Naive thymus-derived CD4-positive, alpha-beta T cell (primary cell): ENCODE data around the gene SMYD4. TPM values are rescaled to one million over a fixed set of nuclear protein-coding genes. Genes with fewer than 3 reads are reported as not detected.
"Not testable (repeated sequence)": the region's sequence is repeated elsewhere in the genome, so short reads cannot be mapped to it uniquely, and the experiment has no call there.

Experiments
- ATAC-seq: fragments of 150-1000 bp; cut with Tn5 transposase; 2 replicates; pipeline ENCODE4 v1.10.0; 2021; ENCODE audit warnings: mild to moderate bottlenecking, moderate library complexity
- CTCF ChIA-PET: fragments of 350-600 bp; sonication (Branson Sonifier 250); formaldehyde crosslinking; loops from one replicate; lab custom pipeline; 2021; ENCODE audit warnings: antibody characterized with exemption; lab: Charles Lee
- POLR2A ChIA-PET: fragments of 350-600 bp; sonication (Branson Sonifier 250); formaldehyde crosslinking; loops from one replicate; lab custom pipeline; 2021; ENCODE audit warnings: antibody characterized with exemption, inconsistent platforms; lab: Charles Lee
- DNase-seq, 9 donors: peaks; one replicate each; pipeline versions ENCODE4 v3.0.0 to v3.0.0-alpha.2; 2020 to 2022; ENCODE audit warnings: mixed read lengths in 1 of 9
- H3K27ac ChIP-seq: one replicate; pipeline ENCODE4 v1.7.0; 2013; ENCODE audit warnings: mild to moderate bottlenecking, low read depth, low read length, moderate library complexity
- H3K27me3 ChIP-seq, 2 donors: one replicate each; pipeline ENCODE4 v1.7.0; 2013; ENCODE audit warnings: low read length in 2 of 2, mild to moderate bottlenecking in 2 of 2, moderate library complexity in 2 of 2; ENCODE audit not compliant: control insufficient read depth in 2 of 2, insufficient read depth in 2 of 2
- H3K36me3 ChIP-seq, 3 experiments: 1 replicate in 2 of 3; 2 replicates in 1 of 3; pipeline ENCODE4 v1.7.0; 2013; ENCODE audit warnings: low read length in 3 of 3, mild to moderate bottlenecking in 3 of 3, moderate library complexity in 1 of 3; ENCODE audit not compliant: insufficient read depth in 3 of 3, control insufficient read depth in 2 of 3
- H3K4me1 ChIP-seq, 2 donors: one replicate each; pipeline ENCODE4 v1.7.0; 2013; ENCODE audit warnings: low read length in 2 of 2, mild to moderate bottlenecking in 2 of 2, moderate library complexity in 1 of 2; ENCODE audit not compliant: control insufficient read depth in 2 of 2, insufficient read depth in 2 of 2
- H3K4me3 ChIP-seq: 2 replicates; pipeline ENCODE4 v1.7.0; 2013; ENCODE audit warnings: mild to moderate bottlenecking, low read length
- H3K9me3 ChIP-seq, 3 experiments: 1 replicate in 2 of 3; 2 replicates in 1 of 3; pipeline ENCODE4 v1.7.0; 2013; ENCODE audit warnings: low read length in 3 of 3; ENCODE audit not compliant: control insufficient read depth in 2 of 3
- H3K27ac Mint-ChIP-seq, 9 donors: one replicate each; pipeline ENCODE4 v1.8.0; 2020 to 2022; ENCODE audit warnings: mixed read lengths in 9 of 9, mild to moderate bottlenecking in 8 of 9, moderate library complexity in 5 of 9, inconsistent platforms in 2 of 9
- H3K27me3 Mint-ChIP-seq, 5 donors: one replicate each; pipeline ENCODE4 v1.8.0; 2021 to 2022; ENCODE audit warnings: mixed read lengths in 5 of 5, mild to moderate bottlenecking in 1 of 5
- H3K36me3 Mint-ChIP-seq, 5 donors: one replicate each; pipeline ENCODE4 v1.8.0; 2020 to 2022; ENCODE audit warnings: mixed read lengths in 5 of 5, mild to moderate bottlenecking in 3 of 5, inconsistent platforms in 1 of 5
- H3K4me1 Mint-ChIP-seq, 7 donors: one replicate each; pipeline ENCODE4 v1.8.0; 2020 to 2022; ENCODE audit warnings: mixed read lengths in 7 of 7, mild to moderate bottlenecking in 3 of 7, inconsistent platforms in 1 of 7
- H3K4me3 Mint-ChIP-seq, 10 donors: one replicate each; pipeline ENCODE4 v1.8.0; 2020 to 2022; ENCODE audit warnings: mild to moderate bottlenecking in 10 of 10, mixed read lengths in 10 of 10, moderate library complexity in 6 of 10, inconsistent platforms in 2 of 10
- H3K9me3 Mint-ChIP-seq, 11 donors: one replicate each; pipeline ENCODE4 v1.8.0; 2020 to 2022; ENCODE audit warnings: mixed read lengths in 11 of 11, mild to moderate bottlenecking in 4 of 11, inconsistent platforms in 1 of 11, moderate library complexity in 1 of 11
- intact Hi-C, 2 donors: fragments of 100-400 bp; cut with micrococcal nuclease; formaldehyde crosslinking; loops; one replicate each; pipeline ENCODE4 v1.15.1; 2023
- polyA plus RNA-seq, 2 donors: library from polyadenylated mRNA; unstranded; fragments of 300-500 nt; fragmentation: Illumina TruSeq; gene quantifications; one replicate each; pipeline ENCODE4 v1.2.3, GENCODE V29; 2021
- total RNA-seq, 6 experiments: library from RNA in 5 of 6; stranded (reverse) in 5 of 6; gene quantifications; 1 replicate in 5 of 6; 2 replicates in 1 of 6; pipeline ENCODE4 v1.2.3 and lab custom pipeline; 2021 to 2026

Gene SMYD4
- total and polyA plus RNA-seq, 7 experiments from 2014 or later, result 9.7 to 38.4 (median 23.3) TPM

GRCh38 chr17:1743088-1743439, 86.6 kb downstream of the SMYD4 start:
- Histone ChIP-seq H3K27ac (no peak overlapping the region), H3K4me3 (no peak overlapping the region), H3K9me3 (no peaks in the 10 kb centered on the region), H3K4me1 (no peaks in the 10 kb centered on the region), H3K36me3 (peaks cover 0 to under 1% (median 0%) of the 10 kb centered on the region in 3 experiments), H3K27me3 (no peaks in the 10 kb centered on the region)
- Mint-ChIP-seq H3K36me3 (peaks cover 0 to 4% (median 0%) of the 10 kb centered on the region in 5 donors), H3K27ac (no peak overlapping the region), H3K4me1 (no peaks in the 10 kb centered on the region), H3K27me3 (no peaks in the 10 kb centered on the region), H3K4me3 (no peak overlapping the region), H3K9me3 (no peaks in the 10 kb centered on the region)
- ChIA-PET CTCF (no interaction called here), POLR2A (no interaction called here)
- intact Hi-C loops, result no loop called here
- no peak for ATAC-seq
- no peak for DNase-seq

- intact Hi-C loops, result no loop called here
- POLR2A ChIA-PET, result no interaction called here
- no peaks in the 10 kb centered on the region for H3K9me3 ChIP-seq
- Mint-ChIP-seq H3K27me3 (no peaks in the 10 kb centered on the region), H3K36me3 (peaks cover 0 to 8% (median 0%) of the 10 kb centered on the region in 5 donors), H3K4me3 (no peak within 1 kb of the TSS), H3K9me3 (peaks cover 0 to 1% (median 0%) of the 10 kb centered on the region in 11 donors), H3K27ac (peak within 1 kb of the TSS in 1 of 9 donors; percentile 23), H3K4me1 (no peaks in the 10 kb centered on the region)
- H3K27me3 ChIP-seq, result no peaks in the 10 kb centered on the region
- H3K36me3 ChIP-seq, result peaks cover 0 to 6% (median 0%) of the 10 kb centered on the region in 3 experiments
- H3K4me1 ChIP-seq, result no peaks in the 10 kb centered on the region
- CTCF ChIA-PET, result no interaction called here
- no peak for ATAC-seq
- no peak for DNase-seq
- no peak within 1 kb of the TSS for H3K27ac ChIP-seq
- no peak within 1 kb of the TSS for H3K4me3 ChIP-seq
Measured at GRCh38 chr17:1742371-1743087, 87.2 kb downstream of the SMYD4 start, which contains the start of gene SERPINF2. TSS of gene SERPINF2 (plus strand) at chr17:1742871. CDS start at chr17:1744996, 2,125 bp downstream.

- peaks cover 0 to 12% (median 0%) of the 10 kb centered on the region in 3 experiments for H3K36me3 ChIP-seq
- H3K27me3 ChIP-seq, H3K4me3 ChIP-seq, POLR2A ChIA-PET, H3K4me1 ChIP-seq, H3K4me1 Mint-ChIP-seq, intact Hi-C loops, H3K27me3 Mint-ChIP-seq, ATAC-seq, DNase-seq, H3K9me3 Mint-ChIP-seq, H3K9me3 ChIP-seq, CTCF ChIA-PET, H3K4me3 Mint-ChIP-seq, H3K27ac ChIP-seq: not testable (repeated sequence)
- H3K36me3 Mint-ChIP-seq, result peaks cover 0 to 14% (median 2%) of the 10 kb centered on the region in 5 donors
- peak overlapping the region in 1 of 9 donors; percentile 23 for H3K27ac Mint-ChIP-seq
Measured at GRCh38 chr17:1741899-1742298, 87.8 kb downstream of the SMYD4 start.

GRCh38 chr17:1737531-1738291, 92.0 kb downstream of the SMYD4 start:
- peaks cover 0 to 48% (median 0%) of the 10 kb centered on the region in 3 experiments for H3K36me3 ChIP-seq
- H3K27me3 ChIP-seq, result no peaks in the 10 kb centered on the region
- Mint-ChIP-seq H3K36me3 (peaks cover 0 to 19% (median 4%) of the 10 kb centered on the region in 5 donors), H3K4me1 (peaks cover 0 to 17% (median 0%) of the 10 kb centered on the region in 7 donors), H3K9me3 (peaks cover 0 to 1% (median 0%) of the 10 kb centered on the region in 11 donors), H3K4me3 (no peak overlapping the region), H3K27ac (peak overlapping the region in 1 of 9 donors; percentile 13), H3K27me3 (no peaks in the 10 kb centered on the region)
- CTCF ChIA-PET, result no interaction called here
- intact Hi-C loops, result no loop called here
- no peaks in the 10 kb centered on the region for H3K4me1 ChIP-seq
- no peak for ATAC-seq
- H3K9me3 ChIP-seq, result no peaks in the 10 kb centered on the region
- POLR2A ChIA-PET, result no interaction called here
- DNase-seq, result no peak
- no peak overlapping the region for H3K4me3 ChIP-seq
- H3K27ac ChIP-seq, result no peak overlapping the region

- Histone ChIP-seq H3K36me3 (peaks cover 0 to 53% (median 0%) of the 10 kb centered on the region in 3 experiments), H3K27me3 (no peaks in the 10 kb centered on the region), H3K4me3 (no peak overlapping the region), H3K9me3 (no peaks in the 10 kb centered on the region), H3K4me1 (no peaks in the 10 kb centered on the region), H3K27ac (no peak overlapping the region)
- ChIA-PET CTCF (no interaction called here), POLR2A (no interaction called here)
- peaks cover 0 to 1% (median 0%) of the 10 kb centered on the region in 11 donors for H3K9me3 Mint-ChIP-seq
- H3K4me1 Mint-ChIP-seq, result peaks cover 0 to 17% (median 0%) of the 10 kb centered on the region in 7 donors
- H3K27me3 Mint-ChIP-seq, result no peaks in the 10 kb centered on the region
- intact Hi-C loops, result no loop called here
- H3K4me3 Mint-ChIP-seq, result no peak overlapping the region
- ATAC-seq (no peak), DNase-seq (peak in 1 of 9 donors; percentile 57)
- H3K27ac Mint-ChIP-seq, result peak overlapping the region in 3 of 9 donors; percentile 65 to 81 (median 81)
- peaks cover 0 to 19% (median 4%) of the 10 kb centered on the region in 5 donors for H3K36me3 Mint-ChIP-seq
Measured at GRCh38 chr17:1736348-1737281, 93.1 kb downstream of the SMYD4 start.

- Histone ChIP-seq H3K4me3 (no peak overlapping the region), H3K4me1 (no peaks in the 10 kb centered on the region), H3K27me3 (no peaks in the 10 kb centered on the region), H3K36me3 (peaks cover 0 to 59% (median 0%) of the 10 kb centered on the region in 3 experiments), H3K27ac (no peak overlapping the region), H3K9me3 (no peaks in the 10 kb centered on the region)
- POLR2A ChIA-PET, result no interaction called here
- Mint-ChIP-seq H3K27ac (peak overlapping the region in 1 of 9 donors; percentile 78), H3K9me3 (peaks cover 0 to 1% (median 0%) of the 10 kb centered on the region in 11 donors), H3K36me3 (peaks cover 0 to 19% (median 4%) of the 10 kb centered on the region in 5 donors), H3K27me3 (no peaks in the 10 kb centered on the region), H3K4me3 (no peak overlapping the region), H3K4me1 (peaks cover 0 to 17% (median 0%) of the 10 kb centered on the region in 7 donors)
- DNase-seq (no peak), ATAC-seq (no peak)
- CTCF ChIA-PET, result no interaction called here
- intact Hi-C loops, result no loop called here
Measured at GRCh38 chr17:1735834-1736347, 93.8 kb downstream of the SMYD4 start.
